Left renal pelvis (tissue), 4 donors: Measurements from ENCODE around the gene IFRD2. TPM values are rescaled to one million over a fixed set of nuclear protein-coding genes. Genes with fewer than 3 reads are reported as not detected.
"Not testable (repeated sequence)": the region's sequence is repeated elsewhere in the genome, so short reads cannot be mapped to it uniquely, and the experiment has no call there.

Source experiments
- DNase-seq, 4 donors: peaks; one replicate each; pipeline ENCODE4 v3.0.0-alpha.2; 2013; ENCODE audit warnings: low read depth in 4 of 4, low spot score in 3 of 4
- polyA plus RNA-seq, 4 donors: library from polyadenylated mRNA; unstranded; fragments of 120-200 nt; gene quantifications; one replicate each; pipeline ENCODE4 v1.2.1, GENCODE V29; 2013; ENCODE audit not compliant: insufficient read length in 4 of 4

IFRD2 gene
- polyA plus RNA-seq, 4 donors, result 33.8 to 53.5 (median 37.8) TPM

GRCh38 chr3:50256978-50257890, 35.0 kb downstream of the IFRD2 start:
- no peak for DNase-seq

GRCh38 chr3:50255251-50255615, 37.0 kb downstream of the IFRD2 start:
- no peak for DNase-seq

- DNase-seq, result no peak
Measured at GRCh38 chr3:50254577-50255250, 37.5 kb downstream of the IFRD2 start.

GRCh38 chr3:50251220-50251619, 41.0 kb downstream of the IFRD2 start:
- DNase-seq, result no peak

GRCh38 chr3:50250514-50250913, 41.7 kb downstream of the IFRD2 start:
- DNase-seq, result no peak

GRCh38 chr3:50249457-50249856, 42.8 kb downstream of the IFRD2 start:
- DNase-seq, result no peak

- DNase-seq, result no peak
Measured at GRCh38 chr3:50248387-50248786, 43.8 kb downstream of the IFRD2 start.

- no peak for DNase-seq
Measured at GRCh38 chr3:50246517-50246954, 45.7 kb downstream of the IFRD2 start.

- peak in 2 of 4 donors; percentile 72 to 89 for DNase-seq
Measured at GRCh38 chr3:50245831-50246516, 46.3 kb downstream of the IFRD2 start.

- no peak for DNase-seq
Measured at GRCh38 chr3:50245251-50245745, 46.9 kb downstream of the IFRD2 start.

GRCh38 chr3:50244813-50245212, 47.4 kb downstream of the IFRD2 start:
- not testable (repeated sequence) for DNase-seq

GRCh38 chr3:50243543-50243895, 48.7 kb downstream of the IFRD2 start:
- no peak for DNase-seq

GRCh38 chr3:50242851-50243542, 49.2 kb downstream of the IFRD2 start:
- DNase-seq, result no peak

- no peak for DNase-seq
Measured at GRCh38 chr3:50242381-50242770, 49.9 kb downstream of the IFRD2 start.

GRCh38 chr3:50241713-50242380, 50.4 kb downstream of the IFRD2 start:
- DNase-seq, result no peak

GRCh38 chr3:50241163-50241562, 51.1 kb downstream of the IFRD2 start:
- DNase-seq, result no peak

- no peak for DNase-seq
Measured at GRCh38 chr3:50239649-50240048, 52.6 kb downstream of the IFRD2 start.

GRCh38 chr3:50238549-50239026, 53.6 kb downstream of the IFRD2 start:
- no peak for DNase-seq

GRCh38 chr3:50237754-50238548, 54.3 kb downstream of the IFRD2 start:
- no peak for DNase-seq
